Measurements from ENCODE around the gene ISYNA1. TPM values are rescaled to one million over a fixed set of nuclear protein-coding genes. Genes with fewer than 3 reads are reported as not detected.

The ISYNA1 gene
- total RNA-seq, 1 donor from 2014 or later: 81.7 TPM

GRCh38 chr19:18397242-18398202 lies 40.4 kb downstream of the ISYNA1 start, which contains the start of gene LRRC25:
Gene LRRC25 (minus strand): TSS chr19:18397622. CDS start chr19:18396963, 659 bp downstream.
- Mint-ChIP-seq H3K27ac (peak within 1 kb of the TSS; percentile 83), H3K36me3 (no peaks in the 10 kb centered on the region), H3K4me1 (peaks cover 20% of the 10 kb centered on the region), H3K4me3 (peak within 1 kb of the TSS; percentile 62), H3K27me3 (ENCODE audit: insufficient read depth, low read depth) (peaks cover 7% of the 10 kb centered on the region), H3K9me3 (no peaks in the 10 kb centered on the region)
- Histone ChIP-seq H3F3A (ENCODE audit: low read depth) (peaks cover 3% of the 10 kb centered on the region), H3K79me2 (ENCODE audit: low read depth) (no peaks in the 10 kb centered on the region), H3K27me3 (peaks cover 5% of the 10 kb centered on the region), H3K9me3 (ENCODE audit: low read depth) (no peaks in the 10 kb centered on the region), H4K20me1 (ENCODE audit: low read depth) (no peaks in the 10 kb centered on the region), H3K27ac (no peak within 1 kb of the TSS), H3K36me3 (no peaks in the 10 kb centered on the region), H3K4me2 (peak within 1 kb of the TSS; percentile 73), H2AFZ (replicated peaks) (peak within 1 kb of the TSS; percentile 72), H3K9ac (no peak within 1 kb of the TSS), H3K4me1 (peaks cover 6% of the 10 kb centered on the region), H3K4me3 (peak within 1 kb of the TSS; percentile 20)
- peak; percentile 91 for DNase-seq (ENCODE audit: low spot score)
- TF ChIP-seq EZH2 (IDR thresholded peaks at IDR 0.05) (no peak), CTCF (IDR thresholded peaks at IDR 0.05) (no peak), EZH2phosphoT487 (IDR thresholded peaks at IDR 0.05) (no peak)

GRCh38 chr19:18396471-18397241 lies 41.3 kb downstream of the ISYNA1 start:
- H3K27me3 ChIP-seq: peaks cover 5% of the 10 kb centered on the region
- Mint-ChIP-seq H3K4me1 (peaks cover 14% of the 10 kb centered on the region), H3K9me3 (no peaks in the 10 kb centered on the region), H3K27ac (no peak overlapping the region), H3K4me3 (no peak overlapping the region), H3K27me3 (ENCODE audit: insufficient read depth, low read depth) (peaks cover 8% of the 10 kb centered on the region), H3K36me3 (no peaks in the 10 kb centered on the region)
- H3K9me3 ChIP-seq (ENCODE audit: low read depth): no peaks in the 10 kb centered on the region
- peak overlapping the region; percentile 73 for H3K4me2 ChIP-seq
- TF ChIP-seq EZH2phosphoT487 (IDR thresholded peaks at IDR 0.05) (no peak), EZH2 (IDR thresholded peaks at IDR 0.05) (no peak), CTCF (IDR thresholded peaks at IDR 0.05) (no peak)
- H4K20me1 ChIP-seq (ENCODE audit: low read depth): no peaks in the 10 kb centered on the region
- H3K9ac ChIP-seq: no peak overlapping the region
- peaks cover 3% of the 10 kb centered on the region for H3F3A ChIP-seq (ENCODE audit: low read depth)
- H3K4me3 ChIP-seq: no peak overlapping the region
- peak overlapping the region; percentile 72 for H2AFZ ChIP-seq (replicated peaks)
- DNase-seq (ENCODE audit: low spot score): no peak
- H3K27ac ChIP-seq: no peak overlapping the region
- H3K79me2 ChIP-seq (ENCODE audit: low read depth): no peaks in the 10 kb centered on the region
- no peaks in the 10 kb centered on the region for H3K36me3 ChIP-seq
- H3K4me1 ChIP-seq: peaks cover 6% of the 10 kb centered on the region

GRCh38 chr19:18393836-18394235 lies 44.1 kb downstream of the ISYNA1 start:
- no peak for DNase-seq (ENCODE audit: low spot score)

More at GRCh38 chr19:18393836-18394235, 44.1 kb downstream of the ISYNA1 start:
- peaks cover 10% of the 10 kb centered on the region for H3K4me1 Mint-ChIP-seq
- no peaks in the 10 kb centered on the region for H3K36me3 ChIP-seq
- H3K4me3 ChIP-seq: no peak overlapping the region
- H2AFZ ChIP-seq (replicated peaks): no peak overlapping the region
- peaks cover 6% of the 10 kb centered on the region for H3K4me1 ChIP-seq
- H3K27ac ChIP-seq: no peak overlapping the region
- no peaks in the 10 kb centered on the region for H4K20me1 ChIP-seq (ENCODE audit: low read depth)
- peak overlapping the region; percentile 68 for H3K27ac Mint-ChIP-seq
- H3K9me3 Mint-ChIP-seq: no peaks in the 10 kb centered on the region
- H3K27me3 ChIP-seq: peaks cover 16% of the 10 kb centered on the region
- no peak overlapping the region for H3K4me3 Mint-ChIP-seq
- peaks cover 8% of the 10 kb centered on the region for H3F3A ChIP-seq (ENCODE audit: low read depth)
- no peaks in the 10 kb centered on the region for H3K36me3 Mint-ChIP-seq
- no peaks in the 10 kb centered on the region for H3K79me2 ChIP-seq (ENCODE audit: low read depth)
- H3K9ac ChIP-seq: no peak overlapping the region
- peaks cover 21% of the 10 kb centered on the region for H3K27me3 Mint-ChIP-seq (ENCODE audit: insufficient read depth, low read depth)
- no peak overlapping the region for H3K4me2 ChIP-seq
- TF ChIP-seq CTCF (IDR thresholded peaks at IDR 0.05): no peak
- TF ChIP-seq EZH2phosphoT487 (IDR thresholded peaks at IDR 0.05): no peak
- TF ChIP-seq EZH2 (IDR thresholded peaks at IDR 0.05): no peak
- no peaks in the 10 kb centered on the region for H3K9me3 ChIP-seq (ENCODE audit: low read depth)
